ENCODE results near the gene GABARAP.

The GABARAP gene

DNA sequence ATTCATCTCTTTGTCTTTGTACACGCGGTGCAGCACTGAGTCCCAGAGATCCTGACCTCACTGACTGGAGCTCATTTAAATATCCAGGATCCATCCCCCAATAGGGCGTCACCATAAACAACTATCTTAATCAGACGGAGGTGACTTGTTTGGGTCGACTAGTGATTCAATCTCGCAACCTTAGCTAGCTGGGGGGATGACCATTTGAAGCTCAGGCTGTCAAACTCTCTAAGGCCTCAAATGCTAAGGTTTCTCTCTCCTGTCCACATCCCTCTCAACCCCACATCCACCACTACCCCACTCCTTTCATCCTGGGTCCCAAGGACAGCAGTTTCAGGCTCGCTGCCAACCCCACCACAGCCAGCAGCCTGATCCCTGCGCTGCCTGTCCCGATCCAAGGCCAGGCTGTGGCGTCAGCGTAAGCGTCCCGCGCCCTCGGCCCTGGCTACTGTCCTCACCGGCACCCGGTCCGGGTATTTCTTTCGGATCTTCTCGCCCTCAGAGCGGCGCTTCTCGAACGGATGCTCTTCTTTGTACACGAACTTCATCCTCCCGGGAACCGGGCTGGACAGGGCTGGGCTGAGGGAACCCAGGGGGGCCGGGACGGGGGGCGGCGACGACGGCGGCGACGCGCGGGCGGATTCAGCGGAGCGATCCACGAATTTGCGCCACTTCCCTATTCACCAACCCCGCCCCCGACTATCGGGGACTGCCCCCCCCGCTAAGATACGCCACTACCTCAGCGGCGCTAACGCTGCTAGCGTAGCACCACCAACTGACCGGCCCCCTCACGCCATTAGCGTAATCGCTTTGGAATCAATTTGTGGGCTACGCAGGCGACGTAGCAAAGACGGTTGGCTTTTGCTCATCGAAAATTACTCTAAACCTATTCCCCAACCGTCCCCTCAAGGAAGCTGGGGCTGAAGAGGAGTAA, at the start of gene GABARAP:
Gene GABARAP (minus strand): TSS at position 667 of the 934 bp plus-strand sequence. CDS start 119 bp downstream, at position 548.
- peak; percentile 81 for DNase-seq

DNA sequence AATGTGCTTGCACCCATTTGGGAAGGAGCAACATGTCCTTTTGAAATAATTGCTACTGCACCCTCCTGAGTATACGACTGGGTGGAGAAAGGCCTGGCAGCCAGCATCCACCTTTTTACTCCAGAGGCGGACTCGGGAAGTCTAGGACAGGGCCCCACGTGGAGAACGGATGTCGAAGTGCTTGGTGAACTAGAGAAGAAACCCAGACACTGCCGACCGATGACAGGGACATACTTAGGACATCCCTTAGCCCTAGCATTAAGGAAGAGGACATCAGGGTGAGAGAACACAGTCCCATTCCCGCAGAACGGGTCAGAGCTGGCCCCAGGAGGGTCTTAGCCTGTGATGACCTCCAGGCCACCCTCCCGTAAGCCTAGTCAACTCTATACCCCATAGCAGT, 48.4 kb upstream of the GABARAP start:
- no peak for DNase-seq

DNA sequence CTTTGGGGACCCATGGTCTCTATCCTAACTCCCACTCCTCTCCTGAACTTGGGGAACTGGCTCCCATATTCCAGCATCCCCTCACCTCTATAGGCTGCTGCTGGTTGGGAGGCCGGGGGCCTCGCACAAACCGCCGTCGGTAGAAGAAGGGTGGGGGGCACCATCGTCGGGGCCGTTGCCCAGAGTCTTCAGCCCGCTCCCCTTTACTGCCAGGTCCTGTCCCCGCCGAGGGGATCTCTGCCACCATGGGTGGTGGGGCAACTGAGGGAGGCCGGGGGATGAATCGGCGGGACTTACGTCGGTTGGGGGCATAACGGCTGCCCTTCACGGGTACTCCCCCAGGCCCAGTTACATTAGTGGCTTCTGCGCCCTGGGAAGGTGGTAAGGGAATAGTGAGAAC, 47.9 kb upstream of the GABARAP start:
- DNase-seq = no peak

DNA sequence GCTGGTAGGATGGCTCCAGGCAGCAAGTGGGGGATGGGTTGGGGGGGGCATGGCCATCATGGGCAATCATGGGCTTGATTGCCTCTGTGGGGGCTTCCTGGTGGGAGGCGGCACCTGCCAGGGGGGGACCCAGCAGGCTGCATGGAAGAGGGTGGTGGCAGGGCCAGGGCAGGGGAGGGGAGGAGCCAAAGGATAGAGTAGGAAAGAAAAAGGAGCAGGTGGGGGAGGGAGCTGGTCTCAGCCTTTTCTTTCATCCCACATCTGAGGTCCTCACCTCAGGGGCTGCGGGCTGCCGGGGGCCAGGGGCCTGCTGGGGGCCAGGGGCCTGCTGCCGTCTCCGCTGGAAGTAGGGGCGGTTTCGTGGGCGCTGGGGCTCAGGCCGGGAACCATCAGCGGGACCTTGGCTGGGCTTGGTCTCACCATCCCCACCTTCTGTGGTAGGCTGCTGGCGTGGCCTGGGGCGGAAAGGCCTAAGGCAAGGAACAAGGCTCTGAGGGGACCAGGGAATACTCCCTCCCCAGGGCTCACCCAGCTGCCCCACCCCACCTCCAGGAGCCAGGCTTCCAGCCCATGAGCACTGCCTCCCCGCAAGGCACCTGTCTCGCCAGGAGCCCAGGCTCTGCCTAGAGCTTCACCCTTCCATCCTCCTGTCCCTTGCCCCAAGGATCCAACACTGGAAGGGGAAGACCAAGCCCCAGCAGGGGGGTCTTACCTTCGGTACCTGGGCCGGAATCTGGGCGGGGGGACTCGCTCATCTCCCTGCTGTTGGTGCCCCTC, 47.2 kb upstream of the GABARAP start:
- DNase-seq = no peak

DNA sequence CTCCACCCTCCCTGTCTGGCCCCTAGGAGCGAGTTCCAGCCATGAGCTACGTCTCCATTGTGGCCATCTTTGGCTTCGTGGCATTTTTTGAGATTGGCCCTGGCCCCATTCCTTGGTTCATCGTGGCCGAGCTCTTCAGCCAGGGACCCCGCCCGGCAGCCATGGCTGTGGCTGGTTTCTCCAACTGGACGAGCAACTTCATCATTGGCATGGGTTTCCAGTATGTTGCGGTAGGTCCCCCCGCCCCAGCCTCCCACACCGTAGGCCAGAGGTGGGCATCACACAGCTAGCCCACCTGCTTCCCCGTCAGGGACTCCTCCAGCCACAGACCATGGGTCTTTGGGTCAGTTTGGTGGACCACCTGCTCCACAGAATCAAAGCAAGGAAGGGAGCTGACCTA, 43.4 kb upstream of the GABARAP start:
- DNase-seq = no peak

DNA sequence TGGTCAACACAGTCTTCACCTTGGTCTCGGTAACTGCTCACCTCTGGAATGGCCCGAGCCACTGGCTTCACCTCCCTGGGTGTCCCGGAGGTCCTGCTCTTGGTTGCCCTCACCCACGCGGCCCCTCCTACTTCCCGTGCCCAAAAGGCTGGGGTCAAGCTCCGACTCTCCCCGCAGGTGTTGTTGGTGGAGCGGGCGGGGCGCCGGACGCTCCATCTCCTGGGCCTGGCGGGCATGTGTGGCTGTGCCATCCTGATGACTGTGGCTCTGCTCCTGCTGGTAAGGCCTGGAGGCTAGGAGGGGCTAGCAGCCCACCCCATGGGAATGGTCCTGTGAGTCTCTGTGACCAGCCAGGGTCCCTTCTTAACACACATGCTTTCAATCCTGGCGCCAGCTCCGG, 42.7 kb upstream of the GABARAP start:
- DNase-seq = no peak

DNA sequence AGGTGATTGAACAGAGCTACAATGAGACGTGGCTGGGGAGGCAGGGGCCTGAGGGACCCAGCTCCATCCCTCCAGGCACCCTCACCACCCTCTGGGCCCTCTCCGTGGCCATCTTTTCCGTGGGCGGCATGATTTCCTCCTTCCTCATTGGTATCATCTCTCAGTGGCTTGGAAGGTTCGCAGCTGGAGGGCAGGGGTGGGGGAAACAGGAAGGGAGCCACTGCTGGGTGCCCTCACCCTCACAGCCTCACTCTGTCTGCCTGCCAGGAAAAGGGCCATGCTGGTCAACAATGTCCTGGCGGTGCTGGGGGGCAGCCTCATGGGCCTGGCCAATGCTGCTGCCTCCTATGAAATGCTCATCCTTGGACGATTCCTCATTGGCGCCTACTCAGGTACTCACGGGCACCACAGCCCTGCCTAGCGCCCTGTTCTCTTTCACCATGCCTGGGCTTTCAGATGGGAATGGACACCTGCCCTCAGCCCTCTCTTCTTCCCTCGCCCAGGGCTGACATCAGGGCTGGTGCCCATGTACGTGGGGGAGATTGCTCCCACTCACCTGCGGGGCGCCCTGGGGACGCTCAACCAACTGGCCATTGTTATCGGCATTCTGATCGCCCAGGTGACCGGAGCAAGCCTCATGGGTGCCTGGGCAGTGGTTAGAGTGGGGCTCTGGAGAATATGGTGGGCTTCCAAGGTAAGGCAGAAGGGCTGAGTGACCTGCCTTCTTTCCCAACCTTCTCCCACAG, 41.4 kb upstream of the GABARAP start:
- DNase-seq = no peak

DNA sequence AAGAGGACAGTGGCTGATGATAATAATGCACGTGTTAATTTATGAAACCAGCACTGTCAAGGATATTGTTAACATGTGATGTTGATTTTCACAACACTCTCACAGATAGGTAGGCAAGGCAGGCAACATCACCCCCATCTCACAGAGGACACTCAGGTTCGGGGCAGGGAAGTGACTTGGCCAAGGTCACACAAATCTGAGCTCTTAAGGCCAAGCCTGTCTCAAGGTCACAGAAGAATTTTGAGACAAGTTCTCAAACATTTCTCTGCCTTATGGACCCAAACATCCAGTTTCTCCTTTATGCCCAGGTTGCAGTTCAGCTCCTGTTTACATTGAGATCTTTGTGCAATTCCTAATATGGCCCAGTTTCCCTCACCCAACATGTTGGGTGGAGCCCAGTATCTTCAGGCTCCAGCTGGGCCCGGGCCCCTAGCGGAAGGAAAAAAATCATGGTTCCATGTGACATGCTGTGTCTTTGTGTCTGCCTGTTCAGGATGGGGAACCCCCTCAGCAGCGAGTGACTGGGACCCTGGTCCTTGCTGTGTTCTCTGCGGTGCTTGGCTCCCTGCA, 40.6 kb upstream of the GABARAP start:
- DNase-seq = no peak

DNA sequence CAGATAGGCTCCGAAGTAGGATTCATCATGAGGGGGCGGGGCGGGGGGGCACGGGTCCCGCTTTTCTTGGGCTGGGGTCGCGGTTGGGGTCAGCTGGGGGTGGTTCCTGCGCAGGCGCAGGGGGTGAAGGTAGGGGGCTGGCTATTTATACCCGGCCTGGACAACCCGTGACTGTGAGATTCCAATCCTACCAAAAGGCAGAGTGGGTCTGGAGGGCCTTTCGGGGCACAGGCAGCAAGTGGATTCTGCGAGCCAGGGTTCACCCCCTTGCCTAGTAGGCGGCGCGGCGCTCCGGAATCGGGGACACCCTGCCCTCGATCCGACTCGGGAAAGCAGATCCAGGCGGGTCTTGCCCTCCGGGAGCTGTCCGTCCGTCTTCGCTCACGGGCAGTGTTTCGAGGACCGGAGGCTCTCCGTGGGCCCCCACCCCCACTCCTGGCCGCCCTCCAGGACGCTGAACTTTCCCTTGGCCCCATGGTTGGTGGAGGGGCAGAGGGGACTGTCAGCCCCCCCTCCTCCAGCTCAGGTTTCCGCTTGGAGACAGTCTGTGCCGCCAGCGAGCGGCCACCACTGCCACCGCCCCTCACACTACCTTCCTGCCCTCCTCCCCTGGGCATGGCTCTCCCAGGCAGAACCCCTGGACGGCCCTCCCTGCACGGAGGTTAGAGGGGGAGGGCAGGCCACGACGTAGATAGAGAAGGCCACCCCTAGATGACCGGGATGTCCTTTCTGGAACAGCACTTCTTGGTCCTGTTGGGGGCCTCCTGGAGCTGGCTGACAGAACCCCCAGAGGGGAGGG, 39.9 kb upstream of the GABARAP start:
- DNase-seq = no peak

DNA sequence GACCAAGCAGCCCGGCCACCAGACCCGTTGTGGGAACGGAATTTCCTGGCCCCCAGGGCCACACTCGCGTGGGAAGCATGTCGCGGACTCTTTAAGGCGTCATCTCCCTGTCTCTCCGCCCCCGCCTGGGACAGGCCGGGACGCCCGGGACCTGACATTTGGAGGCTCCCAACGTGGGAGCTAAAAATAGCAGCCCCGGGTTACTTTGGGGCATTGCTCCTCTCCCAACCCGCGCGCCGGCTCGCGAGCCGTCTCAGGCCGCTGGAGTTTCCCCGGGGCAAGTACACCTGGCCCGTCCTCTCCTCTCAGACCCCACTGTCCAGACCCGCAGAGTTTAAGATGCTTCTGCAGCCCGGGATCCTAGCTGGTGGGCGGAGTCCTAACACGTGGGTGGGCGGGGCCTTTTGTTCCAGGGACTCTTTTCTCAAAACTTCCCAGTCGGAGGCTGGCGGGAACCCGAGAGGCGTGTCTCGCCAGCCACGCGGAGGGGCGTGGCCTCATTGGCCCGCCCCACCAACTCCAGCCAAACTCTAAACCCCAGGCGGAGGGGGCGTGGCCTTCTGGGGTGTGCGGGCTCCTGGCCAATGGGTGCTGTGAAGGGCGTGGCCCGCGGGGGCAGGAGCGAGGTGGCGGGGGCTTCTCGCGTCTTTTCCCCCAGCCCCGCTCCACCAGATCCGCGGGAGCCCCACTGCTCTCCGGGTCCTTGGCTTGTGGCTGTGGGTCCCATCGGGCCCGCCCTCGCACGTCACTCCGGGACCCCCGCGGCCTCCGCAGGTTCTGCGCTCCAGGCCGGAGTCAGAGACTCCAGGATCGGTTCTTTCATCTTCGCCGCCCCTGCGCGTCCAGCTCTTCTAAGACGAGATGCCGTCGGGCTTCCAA, 39.1 kb upstream of the GABARAP start, which contains the start of gene SLC2A4:
Gene SLC2A4 (plus strand): TSS at position 645 of the 879 bp plus-strand sequence. CDS start 217 bp downstream, at position 862.
- peak; percentile 91 for DNase-seq

DNA sequence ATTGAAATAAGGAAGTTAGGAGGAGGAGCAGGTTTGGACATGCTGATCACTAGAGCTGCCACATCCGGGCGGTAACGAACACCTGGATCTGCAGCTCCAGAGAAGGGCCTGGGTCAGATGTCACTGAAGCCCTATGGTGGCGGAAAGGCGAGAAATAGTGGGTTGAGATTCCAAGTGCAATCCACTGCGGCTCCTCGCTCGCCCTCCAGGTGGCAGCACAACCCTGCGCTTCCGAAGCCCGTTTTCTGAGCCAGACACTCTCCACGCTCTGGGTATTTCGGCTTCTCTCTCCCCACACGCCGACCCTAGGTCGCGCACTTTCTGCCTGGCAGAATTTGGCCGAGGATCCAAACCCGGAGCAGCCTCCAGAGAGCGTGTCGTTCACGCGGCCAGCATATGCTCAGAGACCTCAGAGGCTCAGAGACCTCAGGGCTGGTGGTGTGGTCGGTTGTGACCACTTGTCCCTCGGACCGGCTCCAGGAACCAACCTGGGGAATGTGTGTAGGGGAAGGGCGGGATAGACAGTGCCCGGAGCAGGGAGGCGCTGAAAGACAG, 38.3 kb upstream of the GABARAP start:
- peak; percentile 71 for DNase-seq

DNA sequence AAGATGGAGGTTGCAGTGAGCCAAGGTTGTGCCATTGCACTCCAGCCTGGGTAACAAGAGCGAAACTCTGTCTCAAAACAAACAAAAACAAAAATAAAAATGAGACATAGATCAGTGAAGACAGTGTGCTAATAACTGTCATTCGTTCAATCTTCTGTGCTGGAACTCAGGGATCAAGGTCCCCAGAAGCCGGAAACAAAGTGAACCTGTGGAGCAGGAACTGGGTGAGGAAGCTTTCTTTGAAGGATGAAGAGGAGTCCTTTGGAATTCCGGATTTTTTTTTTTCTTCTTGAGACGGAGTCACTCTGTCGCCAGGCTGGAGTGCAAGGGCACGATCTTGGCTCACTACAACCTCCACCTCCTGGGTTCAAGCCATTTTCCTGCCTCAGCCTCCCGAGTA, 37.2 kb upstream of the GABARAP start:
- no peak for DNase-seq

DNA sequence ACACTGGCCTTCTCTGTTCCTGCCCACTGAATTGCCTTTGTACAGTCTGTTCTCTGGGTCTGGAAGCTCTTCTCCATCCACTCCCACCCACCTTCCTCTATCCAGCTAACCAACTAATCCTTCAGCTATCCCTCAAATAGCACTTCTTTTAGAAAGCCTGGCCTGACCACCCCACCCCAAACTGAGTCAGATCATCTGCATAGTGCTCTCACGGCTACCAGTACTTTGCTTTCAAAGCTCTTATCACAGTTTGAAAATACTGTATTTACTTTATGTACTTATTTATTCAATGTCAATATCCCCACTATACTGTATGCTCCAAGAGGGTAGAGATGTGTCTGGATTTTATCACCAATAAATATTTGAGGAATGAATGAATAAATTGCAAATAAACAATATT, 24.5 kb upstream of the GABARAP start:
- DNase-seq = no peak

DNA sequence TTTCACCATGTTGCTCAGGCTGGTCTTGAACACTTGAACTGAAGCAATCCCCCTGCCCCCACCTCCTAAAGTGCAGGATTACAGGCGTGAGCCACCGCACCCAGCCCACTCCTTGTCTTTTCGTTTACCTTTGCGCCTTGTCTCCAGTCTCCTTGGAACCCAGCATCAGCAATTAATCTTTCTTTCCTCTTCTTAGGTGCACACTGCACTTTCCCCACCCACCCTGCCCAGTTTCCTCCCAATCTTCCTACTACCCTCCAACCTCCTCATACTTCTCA, 21.5 kb upstream of the GABARAP start:
- DNase-seq = no peak

DNA sequence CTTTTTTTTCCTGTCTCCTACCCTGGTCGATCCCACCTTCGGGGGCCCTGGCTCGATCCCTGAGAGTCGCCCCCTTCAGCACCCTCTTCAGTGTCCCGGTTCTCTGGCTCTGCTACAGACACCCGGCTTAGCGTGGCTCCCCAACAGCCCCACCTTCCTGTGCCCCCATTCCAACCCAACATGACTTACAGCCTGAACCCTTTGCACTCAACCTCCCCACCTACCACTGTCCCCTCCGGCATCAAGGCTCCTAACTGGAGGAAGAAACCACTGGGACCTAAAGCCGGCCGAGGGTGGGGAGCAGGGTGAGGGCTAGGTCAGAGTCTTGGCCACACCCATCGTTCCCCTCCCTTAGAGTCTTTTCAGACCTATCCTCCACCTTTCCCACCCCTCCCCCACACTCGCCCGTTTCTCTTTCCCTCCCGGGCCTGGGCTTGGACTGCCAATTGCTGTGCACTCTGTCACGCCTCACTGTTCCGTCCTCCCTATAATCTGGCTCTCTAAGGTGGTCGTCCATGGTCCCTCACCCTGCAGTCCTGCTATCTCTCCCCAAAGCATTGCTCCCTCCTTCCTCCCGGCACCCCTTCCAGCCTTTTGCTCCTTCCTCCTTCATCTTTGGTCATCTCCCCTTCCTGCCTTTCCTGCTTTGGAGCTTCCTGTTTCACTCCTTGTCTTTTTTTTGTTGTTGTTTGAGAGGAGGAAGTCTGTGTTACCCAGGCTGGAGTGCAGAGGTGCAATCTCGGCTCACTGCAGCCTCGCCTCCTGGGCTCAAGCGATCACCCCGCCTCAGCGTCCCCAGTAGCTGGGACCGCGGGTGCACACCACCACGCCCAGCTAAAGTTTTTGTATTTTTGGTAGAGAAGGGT, 20.9 kb upstream of the GABARAP start:
- DNase-seq = no peak

DNA sequence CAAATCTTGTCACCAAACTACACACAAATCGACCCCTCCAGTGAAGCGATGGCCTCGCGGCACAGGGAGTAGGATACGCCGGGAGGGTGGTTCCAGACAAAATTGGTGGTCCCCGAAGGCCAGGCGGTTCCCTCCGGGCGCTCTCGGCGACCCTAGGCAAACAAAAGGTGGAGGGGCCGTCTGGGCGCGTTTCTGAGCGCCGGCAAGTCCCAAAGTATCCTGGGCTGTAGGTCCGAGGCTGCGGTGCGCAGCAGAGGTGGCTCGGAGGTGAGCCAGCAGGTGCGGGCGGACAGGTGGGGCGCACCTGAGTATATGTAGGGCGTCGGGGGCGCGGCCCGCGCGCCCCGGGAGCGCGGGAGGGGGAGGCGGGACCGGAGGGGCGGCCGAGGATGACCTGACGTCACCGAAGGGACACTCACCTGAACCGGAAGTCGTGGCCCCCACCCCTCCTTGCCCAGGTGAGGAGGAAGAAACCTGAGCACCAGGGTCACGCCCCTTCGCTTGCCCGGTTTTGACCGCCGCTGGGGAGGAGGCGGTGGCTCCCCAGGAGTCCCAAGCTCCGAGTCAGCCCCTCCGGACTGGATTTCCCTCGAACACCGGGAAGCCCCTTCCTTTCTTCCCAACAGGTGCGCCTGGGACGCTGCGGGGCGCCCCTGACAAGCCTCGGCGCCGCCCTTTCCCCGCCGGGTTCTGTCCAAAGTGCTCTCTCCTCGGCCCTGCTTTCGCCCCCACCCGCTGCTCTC, 20.1 kb upstream of the GABARAP start, which contains the start of gene CLDN7:
Gene CLDN7 (minus strand): TSS at position 287 of the 743 bp plus-strand sequence. CDS start 435 bp downstream, outside the sequence.
- no peak for DNase-seq

DNA sequence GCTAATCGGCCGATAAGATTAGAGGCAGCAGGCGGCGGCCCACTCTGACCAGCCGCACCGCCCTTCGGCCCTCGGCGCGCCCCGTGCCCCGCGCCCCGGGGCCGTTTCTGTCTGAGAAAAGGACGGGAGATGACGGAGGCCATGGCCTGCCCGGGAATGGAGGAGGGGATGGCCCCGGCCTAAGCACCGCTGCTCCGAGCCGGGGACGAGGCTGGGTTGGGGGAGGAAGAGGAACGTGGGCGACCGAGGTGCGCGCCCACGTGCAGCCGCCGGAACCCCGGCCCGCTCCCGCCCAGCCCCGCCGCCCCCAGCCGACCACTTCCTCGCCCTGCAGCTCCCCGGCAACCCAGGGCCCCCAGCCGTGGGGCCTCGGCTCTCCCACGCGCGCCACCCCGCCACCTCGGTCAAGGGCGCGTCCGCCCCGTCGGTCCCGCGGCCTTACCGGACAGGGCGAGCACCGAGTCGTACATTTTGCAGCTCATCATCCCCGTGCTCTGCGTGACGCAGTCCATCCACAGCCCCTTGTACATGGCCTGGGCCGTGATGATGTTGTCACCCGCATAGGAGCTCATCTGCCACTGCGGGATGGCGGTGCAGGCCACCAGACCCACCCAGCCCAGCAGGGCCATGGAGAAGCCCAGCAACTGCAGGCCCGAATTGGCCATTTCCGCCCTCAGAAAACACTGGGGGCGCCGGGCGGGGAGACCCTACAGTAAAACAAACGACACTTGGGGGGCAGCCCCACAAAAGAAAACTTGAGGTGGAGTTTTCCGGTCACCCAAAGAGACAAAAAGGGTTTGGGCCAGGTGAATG, 19.3 kb upstream of the GABARAP start:
- DNase-seq = no peak
